Activated CD4-positive, alpha-beta memory T cell treated with anti-CD3 and anti-CD28 coated beads for 36 hours (primary cell): ENCODE data around the gene IMMP2L. TPM values are rescaled to one million over a fixed set of nuclear protein-coding genes. Genes with fewer than 3 reads are reported as not detected.
"Not testable (repeated sequence)": the region's sequence is repeated elsewhere in the genome, so short reads cannot be mapped to it uniquely, and the experiment has no call there.

ENCODE experiments used
- CTCF ChIA-PET: fragments of 350-600 bp; sonication (Branson Sonifier 250); formaldehyde crosslinking; loops from one replicate; lab custom pipeline; 2021; ENCODE audit warnings: antibody characterized with exemption, inconsistent platforms; lab: Charles Lee
- POLR2A ChIA-PET: fragments of 350-600 bp; sonication (Branson Sonifier 250); formaldehyde crosslinking; loops from one replicate; lab custom pipeline; 2021; ENCODE audit warnings: antibody characterized with exemption; lab: Charles Lee
- DNase-seq: peaks from one replicate; pipeline ENCODE4 v3.0.0-alpha.2; 2020
- H3K27ac Mint-ChIP-seq: one replicate; pipeline ENCODE4 v1.8.0; 2021; ENCODE audit warnings: mixed read lengths
- H3K27me3 Mint-ChIP-seq: one replicate; pipeline ENCODE4 v1.8.0; 2021; ENCODE audit warnings: mixed read lengths
- H3K36me3 Mint-ChIP-seq: one replicate; pipeline ENCODE4 v1.8.0; 2021; ENCODE audit warnings: mixed read lengths
- H3K4me1 Mint-ChIP-seq: one replicate; pipeline ENCODE4 v1.8.0; 2021; ENCODE audit warnings: low read depth, mixed read lengths
- H3K4me3 Mint-ChIP-seq: one replicate; pipeline ENCODE4 v1.8.0; 2021; ENCODE audit warnings: mild to moderate bottlenecking, mixed read lengths
- H3K9me3 Mint-ChIP-seq: one replicate; pipeline ENCODE4 v1.8.0; 2021; ENCODE audit warnings: mixed read lengths
- intact Hi-C: fragments of 100-400 bp; cut with micrococcal nuclease; formaldehyde crosslinking; loops from one replicate; pipeline ENCODE4 v1.15.1; 2023
- total RNA-seq, 2 experiments: library from RNA; stranded (reverse); gene quantifications; one replicate each; pipeline ENCODE4 v1.2.3, GENCODE V29; 2021

Gene IMMP2L
- total RNA-seq, 2 experiments from 2014 or later, result 14.4 to 20.5 TPM

DNA sequence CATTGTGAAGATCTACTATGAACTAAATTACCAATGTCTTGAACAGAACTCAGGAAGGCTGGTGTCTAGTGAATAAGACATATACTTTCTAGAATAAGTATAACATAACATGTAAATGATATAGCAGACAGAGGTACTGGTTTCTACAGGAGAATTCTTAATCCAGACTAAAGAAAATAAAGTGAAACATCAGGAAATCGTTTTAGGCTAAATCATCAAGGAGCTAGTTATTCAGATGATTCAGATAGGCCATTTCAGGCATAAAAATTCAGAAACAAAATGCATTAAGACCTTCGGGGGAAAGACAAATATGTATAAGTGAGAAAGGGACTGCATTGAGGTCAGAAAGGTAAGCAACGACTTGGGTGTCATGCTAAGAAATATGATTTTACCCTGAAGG lies 300.8 kb downstream of the IMMP2L start:
- Mint-ChIP-seq H3K4me1 (no peaks in the 10 kb centered on the region), H3K27me3 (no peaks in the 10 kb centered on the region), H3K36me3 (no peaks in the 10 kb centered on the region), H3K4me3 (no peak overlapping the region), H3K9me3 (no peaks in the 10 kb centered on the region), H3K27ac (no peak overlapping the region)
- intact Hi-C loops, result no loop called here
- DNase-seq, result no peak
- ChIA-PET POLR2A (no interaction called here), CTCF (interaction anchor here (0.6 kb wide), 1 partner anchor 804 kb away, joined by 3 read pairs; no protein-coding TSS in a partner anchor)

DNA sequence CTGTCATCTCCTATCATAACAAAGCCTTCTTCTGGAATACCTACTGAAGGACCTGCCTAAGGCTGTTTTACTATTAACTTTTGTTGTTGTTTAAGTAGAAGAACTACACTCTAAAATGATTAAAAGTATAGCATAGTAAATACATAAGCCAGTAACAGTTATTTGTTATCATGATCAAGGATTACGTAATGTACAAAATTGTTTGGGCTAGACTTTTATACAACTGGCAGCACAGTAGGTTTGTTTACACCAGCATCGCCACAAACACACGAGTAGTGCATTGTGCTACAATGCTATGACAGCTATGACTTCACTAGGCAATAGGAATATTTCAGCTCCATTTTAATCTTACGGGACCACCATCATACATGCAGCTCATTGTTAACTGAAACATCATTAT lies 302.3 kb downstream of the IMMP2L start:
- intact Hi-C loops, result no loop called here
- ChIA-PET POLR2A (no interaction called here), CTCF (no interaction called here)
- no peaks in the 10 kb centered on the region for H3K27me3 Mint-ChIP-seq
- no peaks in the 10 kb centered on the region for H3K4me1 Mint-ChIP-seq
- no peak overlapping the region for H3K4me3 Mint-ChIP-seq
- no peaks in the 10 kb centered on the region for H3K9me3 Mint-ChIP-seq
- H3K27ac Mint-ChIP-seq, result no peak overlapping the region
- DNase-seq, result no peak
- no peaks in the 10 kb centered on the region for H3K36me3 Mint-ChIP-seq

DNA sequence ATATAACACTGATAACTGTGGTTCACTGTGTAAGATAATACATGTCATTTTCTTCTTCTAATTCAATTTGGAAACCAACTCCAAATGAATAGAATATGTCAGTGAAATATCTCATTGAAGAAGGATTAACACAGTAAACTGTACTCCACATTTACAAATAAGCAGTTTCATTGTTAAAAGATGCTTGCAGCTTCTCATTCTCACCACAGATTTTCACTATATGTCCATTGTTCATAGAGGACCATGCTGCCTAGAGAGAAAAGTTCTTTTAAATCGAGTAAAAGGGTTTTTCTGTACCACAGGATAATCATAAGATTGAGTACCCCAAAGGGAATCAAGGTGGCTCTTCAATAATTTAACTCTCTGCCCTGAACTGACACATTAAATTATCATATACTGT lies 305.9 kb downstream of the IMMP2L start:
- DNase-seq, result no peak
- intact Hi-C loops, result no loop called here
- H3K9me3 Mint-ChIP-seq, result peaks cover 7% of the 10 kb centered on the region
- no peaks in the 10 kb centered on the region for H3K4me1 Mint-ChIP-seq
- no peaks in the 10 kb centered on the region for H3K27me3 Mint-ChIP-seq
- CTCF ChIA-PET, result no interaction called here
- no peak overlapping the region for H3K4me3 Mint-ChIP-seq
- POLR2A ChIA-PET, result no interaction called here
- H3K27ac Mint-ChIP-seq, result no peak overlapping the region
- H3K36me3 Mint-ChIP-seq, result peaks cover 9% of the 10 kb centered on the region

DNA sequence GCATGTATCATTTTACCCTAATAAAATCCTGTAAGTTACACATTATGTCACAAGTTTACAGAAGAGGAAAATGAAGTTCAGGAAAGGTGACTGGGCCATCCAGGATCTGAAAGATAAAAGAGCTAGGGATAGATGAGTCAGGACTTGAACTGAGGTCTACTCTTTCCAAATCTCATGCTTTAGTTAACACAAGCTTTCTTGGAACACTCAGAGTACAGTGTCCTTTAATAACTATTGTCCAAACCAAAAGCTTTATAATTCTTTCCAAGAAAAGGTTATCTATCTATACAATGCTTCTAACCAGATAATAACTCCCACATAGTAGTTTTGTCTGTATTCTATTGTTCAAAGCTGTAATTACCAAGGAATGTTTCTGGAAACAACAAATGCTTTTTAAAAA lies 306.7 kb downstream of the IMMP2L start:
- Mint-ChIP-seq H3K4me1 (no peaks in the 10 kb centered on the region), H3K4me3 (no peak overlapping the region), H3K9me3 (peaks cover 8% of the 10 kb centered on the region), H3K27me3 (no peaks in the 10 kb centered on the region), H3K36me3 (peaks cover 11% of the 10 kb centered on the region), H3K27ac (no peak overlapping the region)
- POLR2A ChIA-PET, result interaction anchor here (0.6 kb wide), 1 partner anchor 187 kb away, joined by 5 read pairs; no protein-coding TSS in a partner anchor
- CTCF ChIA-PET, result no interaction called here
- intact Hi-C loops, result no loop called here
- DNase-seq, result no peak

DNA sequence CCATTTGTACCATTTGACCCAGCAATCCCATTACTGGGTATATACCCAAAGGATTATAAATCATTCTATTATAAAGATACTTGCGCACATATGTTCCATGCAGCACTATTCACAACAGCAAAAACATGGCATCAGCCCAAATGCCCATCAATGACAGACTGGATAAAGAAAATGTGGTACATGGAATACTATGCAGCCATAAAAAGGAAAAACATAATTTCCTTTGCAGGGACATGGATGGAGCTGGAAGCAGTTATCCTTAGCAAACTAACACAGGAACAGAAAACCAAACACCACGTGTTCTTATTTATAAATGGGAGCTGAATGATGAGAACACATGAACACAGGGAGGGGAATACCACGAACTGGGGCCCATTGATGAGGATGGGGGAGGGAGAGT lies 310.9 kb downstream of the IMMP2L start:
- H3K9me3 Mint-ChIP-seq, result peaks cover 12% of the 10 kb centered on the region
- CTCF ChIA-PET, H3K27ac Mint-ChIP-seq, DNase-seq, H3K4me1 Mint-ChIP-seq, H3K4me3 Mint-ChIP-seq, intact Hi-C loops, POLR2A ChIA-PET, H3K27me3 Mint-ChIP-seq: not testable (repeated sequence)
- peaks cover 18% of the 10 kb centered on the region for H3K36me3 Mint-ChIP-seq

DNA sequence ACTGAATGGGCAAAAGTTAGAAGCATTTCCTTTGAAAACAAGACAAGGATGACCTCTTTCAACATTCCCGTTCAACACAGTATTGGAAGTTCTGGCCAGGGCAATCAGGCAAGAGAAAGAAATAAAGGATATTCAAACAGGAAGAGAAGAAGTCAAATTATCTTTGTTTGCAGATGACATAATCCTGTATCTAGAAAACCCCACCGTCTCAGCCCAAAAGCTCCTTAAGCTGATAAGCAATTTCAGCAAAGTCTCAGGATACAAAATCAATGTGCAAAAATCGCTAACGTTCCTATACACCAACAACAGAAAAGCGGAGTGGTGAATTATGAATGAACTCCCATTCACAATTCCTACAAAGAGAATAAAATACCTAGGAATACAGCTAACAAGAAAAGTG lies 312.5 kb downstream of the IMMP2L start:
- Mint-ChIP-seq H3K9me3 (peaks cover 12% of the 10 kb centered on the region), H3K36me3 (peaks cover 18% of the 10 kb centered on the region)
- H3K27ac Mint-ChIP-seq, CTCF ChIA-PET, H3K27me3 Mint-ChIP-seq, intact Hi-C loops, DNase-seq, H3K4me1 Mint-ChIP-seq, POLR2A ChIA-PET, H3K4me3 Mint-ChIP-seq: not testable (repeated sequence)

DNA sequence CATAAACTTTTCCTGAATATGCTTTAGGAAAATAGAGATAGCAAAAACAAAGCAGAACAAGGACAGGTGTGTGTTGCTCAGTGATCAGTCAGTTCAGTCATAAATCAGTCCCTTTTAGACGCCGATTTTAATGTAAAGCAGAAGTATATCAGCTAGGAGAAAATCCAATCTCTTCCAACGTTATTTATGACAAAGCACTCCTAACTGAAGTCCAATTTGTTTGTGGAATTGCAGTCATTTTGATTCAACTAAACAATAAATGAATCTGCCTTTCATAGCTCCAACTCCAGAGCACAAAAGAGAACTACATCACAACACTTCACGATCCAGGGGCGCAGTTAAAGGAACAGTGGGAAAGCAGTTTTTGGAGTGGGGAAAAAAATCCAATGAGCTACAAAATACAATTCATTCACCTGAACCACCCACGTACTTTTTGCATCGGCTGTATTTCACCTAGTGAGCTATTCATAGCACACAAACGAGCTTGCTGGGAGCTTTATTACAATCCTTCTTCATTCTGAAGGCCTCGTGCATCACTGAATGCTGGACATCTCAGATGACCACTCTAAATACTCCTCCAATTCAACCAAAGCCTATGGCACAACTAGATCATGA lies 320.0 kb downstream of the IMMP2L start:
- peaks cover 1% of the 10 kb centered on the region for H3K36me3 Mint-ChIP-seq
- POLR2A ChIA-PET, result interaction anchor here (0.6 kb wide), 1 partner anchor 369 kb away, joined by 3 read pairs; no protein-coding TSS in a partner anchor
- no peaks in the 10 kb centered on the region for H3K27me3 Mint-ChIP-seq
- H3K9me3 Mint-ChIP-seq, result no peaks in the 10 kb centered on the region
- DNase-seq, result no peak
- no peak overlapping the region for H3K4me3 Mint-ChIP-seq
- no peak overlapping the region for H3K27ac Mint-ChIP-seq
- CTCF ChIA-PET, result no interaction called here
- intact Hi-C loops, result no loop called here
- peaks cover 7% of the 10 kb centered on the region for H3K4me1 Mint-ChIP-seq

DNA sequence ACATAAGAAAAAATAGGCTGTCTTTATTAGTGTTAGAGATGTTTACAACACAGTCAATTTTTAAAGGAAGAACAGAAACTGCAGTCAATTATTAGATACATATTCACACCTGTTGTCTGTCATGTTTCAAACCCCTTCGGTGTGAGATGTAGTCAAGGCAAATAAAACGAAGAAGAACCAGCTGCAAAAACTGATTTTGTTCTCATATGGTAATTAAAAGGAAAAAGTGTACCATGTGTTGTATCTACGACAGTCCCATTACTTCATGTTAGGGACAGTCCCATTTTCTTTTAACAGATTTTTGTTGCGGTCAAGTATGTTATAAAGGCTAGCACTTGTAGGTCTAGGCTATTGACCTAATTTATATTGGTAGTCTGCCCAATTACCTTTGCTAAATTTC lies 321.9 kb downstream of the IMMP2L start:
- DNase-seq, result no peak
- no peak overlapping the region for H3K27ac Mint-ChIP-seq
- peaks cover 4% of the 10 kb centered on the region for H3K9me3 Mint-ChIP-seq
- intact Hi-C loops, result no loop called here
- H3K36me3 Mint-ChIP-seq, result peaks cover 6% of the 10 kb centered on the region
- no peak overlapping the region for H3K4me3 Mint-ChIP-seq
- H3K27me3 Mint-ChIP-seq, result no peaks in the 10 kb centered on the region
- H3K4me1 Mint-ChIP-seq, result peaks cover 7% of the 10 kb centered on the region
- POLR2A ChIA-PET, result no interaction called here
- CTCF ChIA-PET, result no interaction called here

DNA sequence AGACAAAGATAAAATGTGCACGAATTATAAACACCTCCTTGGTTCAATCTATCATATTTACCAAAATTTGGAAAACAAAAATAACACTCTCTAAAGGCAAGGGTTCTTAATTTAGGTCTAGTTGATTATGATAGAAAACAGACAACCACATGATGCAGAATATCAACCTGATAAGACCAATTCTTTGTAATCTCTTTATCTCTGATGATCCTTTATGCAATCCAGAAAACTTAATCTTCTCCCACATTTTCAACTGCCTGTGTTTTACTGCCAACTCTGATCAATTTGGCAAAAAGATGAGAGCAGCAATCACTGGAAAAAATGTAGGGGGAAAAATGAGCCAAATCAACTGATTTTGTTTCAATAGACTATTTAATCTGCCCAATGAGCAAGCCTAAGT lies 322.9 kb downstream of the IMMP2L start:
- H3K4me3 Mint-ChIP-seq, result no peak overlapping the region
- H3K27ac Mint-ChIP-seq, result no peak overlapping the region
- POLR2A ChIA-PET, result no interaction called here
- CTCF ChIA-PET, result no interaction called here
- peaks cover 7% of the 10 kb centered on the region for H3K4me1 Mint-ChIP-seq
- no peaks in the 10 kb centered on the region for H3K27me3 Mint-ChIP-seq
- no peak for DNase-seq
- H3K36me3 Mint-ChIP-seq, result peaks cover 6% of the 10 kb centered on the region
- intact Hi-C loops, result no loop called here
- H3K9me3 Mint-ChIP-seq, result peaks cover 4% of the 10 kb centered on the region

DNA sequence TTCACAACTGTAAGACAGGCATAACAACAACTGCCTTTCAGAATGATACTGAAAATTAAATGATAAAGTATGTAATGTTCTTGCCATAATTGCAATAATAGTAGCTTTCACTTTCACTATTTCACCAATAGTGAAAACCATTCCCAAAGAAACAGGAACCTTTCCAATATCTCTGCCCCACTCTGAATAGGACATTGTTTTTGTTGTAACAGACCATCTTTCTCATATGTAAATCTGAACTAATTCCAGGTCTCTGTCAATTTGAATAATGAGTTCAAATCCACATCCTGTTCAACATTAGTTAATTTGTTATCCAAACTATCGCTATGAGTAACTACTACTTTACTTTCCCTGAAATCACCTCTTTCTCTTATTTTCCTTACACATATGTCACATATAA lies 323.4 kb downstream of the IMMP2L start:
- ChIA-PET CTCF (no interaction called here), POLR2A (no interaction called here)
- no peak overlapping the region for H3K4me3 Mint-ChIP-seq
- DNase-seq, result no peak
- intact Hi-C loops, result no loop called here
- no peaks in the 10 kb centered on the region for H3K27me3 Mint-ChIP-seq
- H3K4me1 Mint-ChIP-seq, result peaks cover 7% of the 10 kb centered on the region
- H3K9me3 Mint-ChIP-seq, result peaks cover 4% of the 10 kb centered on the region
- no peak overlapping the region for H3K27ac Mint-ChIP-seq
- peaks cover 6% of the 10 kb centered on the region for H3K36me3 Mint-ChIP-seq

DNA sequence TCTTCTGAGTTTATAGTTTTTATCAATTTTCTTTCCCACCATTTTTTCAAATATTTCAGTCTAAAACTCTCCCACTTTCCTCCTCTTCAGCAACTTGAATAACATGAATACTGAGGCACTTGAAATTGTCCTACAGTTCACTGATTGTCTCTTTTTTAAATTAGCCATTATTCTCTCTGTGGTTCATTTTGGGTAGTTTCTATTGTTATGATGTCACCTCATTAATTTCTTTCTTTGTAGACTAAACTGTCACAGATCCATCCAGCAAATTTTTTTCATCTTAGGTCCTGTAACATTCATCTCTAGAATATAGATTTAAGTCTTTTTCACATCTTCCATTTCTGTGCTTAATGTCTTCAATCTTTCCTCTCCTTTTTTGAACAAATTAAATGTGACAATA lies 326.6 kb downstream of the IMMP2L start:
- Mint-ChIP-seq H3K27me3 (no peaks in the 10 kb centered on the region), H3K27ac (no peak overlapping the region), H3K4me1 (peaks cover 16% of the 10 kb centered on the region), H3K36me3 (peaks cover 5% of the 10 kb centered on the region), H3K4me3 (no peak overlapping the region), H3K9me3 (peaks cover 4% of the 10 kb centered on the region)
- ChIA-PET CTCF (no interaction called here), POLR2A (no interaction called here)
- intact Hi-C loops, result no loop called here
- DNase-seq, result no peak

DNA sequence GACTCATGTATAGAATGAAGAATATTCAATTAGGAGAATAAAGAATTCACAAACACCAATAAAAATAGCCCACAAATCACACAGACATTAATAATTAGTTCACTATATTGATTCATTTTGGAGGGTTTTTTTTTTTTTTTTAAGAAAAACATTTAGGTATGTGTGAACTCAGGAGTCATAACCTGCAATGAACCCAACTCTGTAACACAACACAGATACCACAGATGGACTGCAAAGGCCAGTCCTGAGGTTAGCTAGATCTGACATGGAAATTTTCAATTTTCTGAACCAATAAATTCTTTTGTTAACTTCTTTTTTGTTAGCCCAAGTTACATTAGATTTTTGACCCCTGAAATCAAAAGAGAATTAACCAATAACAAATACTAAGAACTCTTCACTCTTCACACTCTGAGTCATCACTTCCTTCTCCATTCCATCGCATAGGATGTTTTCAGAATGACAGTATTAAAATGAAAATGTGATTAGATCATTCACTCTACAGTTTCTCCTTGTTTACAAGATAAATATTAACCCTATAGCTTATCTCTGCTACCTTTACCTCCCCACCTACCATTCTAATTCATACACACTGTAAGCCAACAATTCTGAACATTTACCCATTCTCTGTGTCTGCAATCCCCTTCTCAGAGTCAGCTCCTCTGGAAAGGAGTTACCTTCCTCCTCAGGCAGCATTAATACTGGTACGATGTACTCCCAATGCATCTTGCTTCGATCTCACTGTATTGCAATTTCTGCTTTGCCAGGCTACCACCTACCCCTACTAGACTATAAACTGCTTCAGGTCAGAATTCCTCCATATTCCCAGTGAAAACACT lies 329.8 kb downstream of the IMMP2L start:
- no peak for DNase-seq
- ChIA-PET CTCF (no interaction called here), POLR2A (no interaction called here)
- H3K4me1 Mint-ChIP-seq, result peaks cover 8% of the 10 kb centered on the region
- no peak overlapping the region for H3K27ac Mint-ChIP-seq
- H3K4me3 Mint-ChIP-seq, result no peak overlapping the region
- intact Hi-C loops, result loop anchor here (5.0 kb wide), 1 partner anchor 95 kb away; no protein-coding TSS in a partner anchor
- H3K9me3 Mint-ChIP-seq, result peaks cover 4% of the 10 kb centered on the region
- H3K27me3 Mint-ChIP-seq, result no peaks in the 10 kb centered on the region
- peaks cover 11% of the 10 kb centered on the region for H3K36me3 Mint-ChIP-seq
